Suppressor macrophage (primary cell): Measurements from ENCODE around the gene EWSR1.

Experiments used
- DNase-seq, 4 experiments: peaks; one replicate each; pipeline ENCODE4 v3.0.0-alpha.2; 2020 to 2022

EWSR1 gene

GRCh38 chr22:29251265-29251664, 16.8 kb upstream of the EWSR1 start:
- no peak for DNase-seq

- DNase-seq, result no peak
Measured at GRCh38 chr22:29251981-29252911, 15.8 kb upstream of the EWSR1 start.

GRCh38 chr22:29253561-29254285, 14.3 kb upstream of the EWSR1 start:
- DNase-seq, result no peak

- DNase-seq, result no peak
Measured at GRCh38 chr22:29254286-29254660, 13.8 kb upstream of the EWSR1 start.

- no peak for DNase-seq
Measured at GRCh38 chr22:29255064-29255621, 12.9 kb upstream of the EWSR1 start.

- DNase-seq, result no peak
Measured at GRCh38 chr22:29256606-29257325, 11.3 kb upstream of the EWSR1 start.

- DNase-seq, result no peak
Measured at GRCh38 chr22:29257751-29258181, 10.3 kb upstream of the EWSR1 start.

GRCh38 chr22:29258407-29259252, 9.4 kb upstream of the EWSR1 start:
- DNase-seq, result no peak

- no peak for DNase-seq
Measured at GRCh38 chr22:29259253-29259899, 8.7 kb upstream of the EWSR1 start.

- DNase-seq, result no peak
Measured at GRCh38 chr22:29260031-29260560, 8.0 kb upstream of the EWSR1 start.

- DNase-seq, result no peak
Measured at GRCh38 chr22:29260601-29261315, 7.3 kb upstream of the EWSR1 start.

GRCh38 chr22:29263791-29264276, 4.2 kb upstream of the EWSR1 start:
- no peak for DNase-seq

- no peak for DNase-seq
Measured at GRCh38 chr22:29265305-29265704, 2.8 kb upstream of the EWSR1 start.

GRCh38 chr22:29265929-29266328, 2.1 kb upstream of the EWSR1 start:
- no peak for DNase-seq

GRCh38 chr22:29266564-29267461, 1.3 kb upstream of the EWSR1 start:
- peak in 2 of 4 experiments; percentile 9 to 20 for DNase-seq

GRCh38 chr22:29267462-29267857, 608 bp upstream of the EWSR1 start:
- no peak for DNase-seq

GRCh38 chr22:29268511-29269229, 602 bp downstream of the EWSR1 start:
- peak; percentile 46 to 81 (median 69) for DNase-seq

- peak in 3 of 4 experiments; percentile 12 to 26 (median 20) for DNase-seq
Measured at GRCh38 chr22:29269230-29269604, 1.1 kb downstream of the EWSR1 start.
